H1 (cell line): ENCODE data around the gene EHHADH. TPM values are rescaled to one million over a fixed set of nuclear protein-coding genes. Genes with fewer than 3 reads are reported as not detected.

ENCODE experiments used
- CTCF ChIA-PET: fragments of 300-600 bp; sonication (Branson Sonifier 250); formaldehyde crosslinking; loops from one replicate; lab custom pipeline; 2021; ENCODE audit not compliant: partially characterized antibody; lab: Charles Lee
- POLR2A ChIA-PET: fragments of 300-600 bp; sonication (Branson Sonifier 250); formaldehyde crosslinking; loops from one replicate; lab custom pipeline; 2021; ENCODE audit warnings: inconsistent platforms; ENCODE audit not compliant: partially characterized antibody; lab: Charles Lee
- DNase-seq, 2 experiments: peaks; one replicate each; pipeline versions ENCODE4 v3.0.0 to v3.0.0-alpha.2; 2010 to 2022; ENCODE audit warnings: low spot score in 2 of 2, low read depth in 1 of 2, mixed read lengths in 1 of 2
- FAIRE-seq: peaks from 2 replicates; lab custom pipeline; 2011; peaks lifted over from hg19 to GRCh38; lab: Jason Lieb, UNC
- H2AFZ ChIP-seq: 2 replicates; pipeline ENCODE4 v1.8.1; 2012; ENCODE audit warnings: low read length, inconsistent platforms
- H2AK5ac ChIP-seq: 2 replicates; pipeline ENCODE4 v1.6.1; 2013; ENCODE audit warnings: low read depth, low read length
- H2BK120ac ChIP-seq: replicated peaks from 2 replicates; pipeline ENCODE3; 2013; ENCODE audit warnings: low read depth, low read length, inconsistent platforms
- H2BK12ac ChIP-seq: 2 replicates; pipeline ENCODE4 v1.6.1; 2013; ENCODE audit warnings: low read depth, low read length
- H2BK15ac ChIP-seq: 2 replicates; pipeline ENCODE4 v1.6.1; 2013; ENCODE audit warnings: low read length
- H2BK20ac ChIP-seq: 2 replicates; pipeline ENCODE4 v1.6.1; 2013; ENCODE audit warnings: low read length
- H2BK5ac ChIP-seq: 2 replicates; pipeline ENCODE4 v1.6.1; 2013; ENCODE audit warnings: low read depth, low read length
- H3K14ac ChIP-seq: 2 replicates; pipeline ENCODE4 v1.6.1; 2013; ENCODE audit warnings: inconsistent platforms; ENCODE audit not compliant: insufficient read length
- H3K18ac ChIP-seq: 2 replicates; pipeline ENCODE4 v1.6.1; 2013; ENCODE audit warnings: low read length; ENCODE audit errors: extremely low read depth
- H3K23ac ChIP-seq: 2 replicates; pipeline ENCODE4 v1.6.1; 2013; ENCODE audit warnings: inconsistent platforms; ENCODE audit not compliant: insufficient read length
- H3K23me2 ChIP-seq: 2 replicates; pipeline ENCODE4 v1.6.1; 2013; ENCODE audit warnings: low read depth, low read length
- H3K27ac ChIP-seq: 2 replicates; pipeline ENCODE4 v1.6.1; 2011; ENCODE audit warnings: low read depth, low read length, inconsistent platforms
- H3K27me3 ChIP-seq, 4 experiments: replicated peaks in 1 of 4; 1 replicate in 1 of 4; 2 replicates in 3 of 4; pipeline versions ENCODE4 v1.6.1 to v1.8.1; 2011 to 2013; ENCODE audit warnings: low read length in 3 of 4, mild to moderate bottlenecking in 3 of 4, inconsistent platforms in 2 of 4, mixed read lengths in 2 of 4, moderate library complexity in 1 of 4; ENCODE audit not compliant: control insufficient read depth in 3 of 4, insufficient read depth in 3 of 4; ENCODE audit errors: extremely low read depth in 1 of 4
- H3K36me3 ChIP-seq, 4 experiments: 2 replicates each; pipeline versions ENCODE4 v1.6.1 to v1.8.1; 2011 to 2013; ENCODE audit warnings: mild to moderate bottlenecking in 4 of 4, low read length in 3 of 4, moderate library complexity in 2 of 4, control low read depth in 1 of 4, inconsistent platforms in 1 of 4; ENCODE audit not compliant: insufficient read depth in 4 of 4, control insufficient read depth in 2 of 4
- H3K4ac ChIP-seq: replicated peaks from 2 replicates; pipeline ENCODE3; 2013; ENCODE audit warnings: low read length, low read depth, mixed read lengths, inconsistent platforms; ENCODE audit not compliant: insufficient read length
- H3K4me1 ChIP-seq, 4 experiments: replicated peaks in 1 of 4; 1 replicate in 1 of 4; 2 replicates in 3 of 4; pipeline versions ENCODE4 v1.6.1 to v1.8.1; 2011 to 2013; ENCODE audit warnings: low read length in 3 of 4, inconsistent platforms in 2 of 4, mixed read lengths in 1 of 4; ENCODE audit not compliant: insufficient read depth in 4 of 4, control insufficient read depth in 3 of 4
- H3K4me2 ChIP-seq, 2 experiments: 2 replicates each; pipeline versions ENCODE4 v1.6.1 to v1.8.1; 2011 to 2013; ENCODE audit warnings: low read depth in 2 of 2, low read length in 2 of 2, control low read depth in 1 of 2, inconsistent platforms in 1 of 2, mild to moderate bottlenecking in 1 of 2; ENCODE audit not compliant: insufficient read depth in 1 of 2
- H3K4me3 ChIP-seq, 4 experiments: fragments of 200-600, 300-600 bp in 1 of 4; sonication (generic), shearing (Covaris generic), sonication (Bioruptor Twin) in 1 of 4; 2 replicates each; pipeline versions ENCODE4 v1.5.1 to v1.8.1; 2011 to 2016; ENCODE audit warnings: low read length in 4 of 4, low read depth in 3 of 4, control low read depth in 2 of 4, inconsistent platforms in 2 of 4, mild to moderate bottlenecking in 2 of 4, mixed read lengths in 1 of 4, moderate library complexity in 1 of 4; ENCODE audit not compliant: insufficient read depth in 2 of 4; ENCODE audit errors: extremely low read depth in 1 of 4
- H3K56ac ChIP-seq: replicated peaks from 2 replicates; pipeline ENCODE3; 2013; ENCODE audit warnings: low read depth, mild to moderate bottlenecking, mixed read lengths, low read length, inconsistent platforms; ENCODE audit not compliant: insufficient read length
- H3K79me1 ChIP-seq: 2 replicates; pipeline ENCODE4 v1.6.1; 2013; ENCODE audit warnings: low read depth, low read length, control low read depth
- H3K79me2 ChIP-seq, 2 experiments: 2 replicates each; pipeline versions ENCODE4 v1.6.1 to v1.8.1; 2012 to 2013; ENCODE audit warnings: low read length in 2 of 2, mild to moderate bottlenecking in 2 of 2, inconsistent platforms in 1 of 2; ENCODE audit not compliant: insufficient read depth in 2 of 2, control insufficient read depth in 1 of 2
- H3K9ac ChIP-seq, 4 experiments: replicated peaks in 1 of 4; 1 replicate in 1 of 4; 2 replicates in 3 of 4; pipeline versions ENCODE4 v1.6.1 to v1.8.1; 2011 to 2013; ENCODE audit warnings: low read depth in 3 of 4, low read length in 3 of 4, control low read depth in 2 of 4, mild to moderate bottlenecking in 2 of 4, moderate library complexity in 2 of 4, inconsistent platforms in 1 of 4; ENCODE audit errors: extremely low read depth in 1 of 4
- H3K9me3 ChIP-seq, 2 experiments: 2 replicates each; pipeline versions ENCODE4 v1.6.1 to v1.8.1; 2012 to 2013; ENCODE audit warnings: mild to moderate bottlenecking in 2 of 2, moderate library complexity in 2 of 2, control low read depth in 1 of 2, inconsistent platforms in 1 of 2, low read depth in 1 of 2, low read length in 1 of 2, mixed read lengths in 1 of 2; ENCODE audit not compliant: insufficient read depth in 2 of 2
- H4K20me1 ChIP-seq, 2 experiments: replicated peaks in 1 of 2; 2 replicates each; pipeline versions ENCODE3 to v1.8.1; 2011 to 2013; ENCODE audit warnings: inconsistent platforms in 2 of 2, low read length in 2 of 2, mild to moderate bottlenecking in 1 of 2; ENCODE audit not compliant: insufficient read depth in 2 of 2, control insufficient read depth in 1 of 2
- H4K5ac ChIP-seq: 2 replicates; pipeline ENCODE4 v1.6.1; 2013; ENCODE audit warnings: low read length, low read depth, mixed read lengths, inconsistent platforms; ENCODE audit not compliant: insufficient read length
- H4K8ac ChIP-seq: 2 replicates; pipeline ENCODE4 v1.8.0; 2013; ENCODE audit warnings: mild to moderate bottlenecking, moderate library complexity, low read length, inconsistent platforms; ENCODE audit not compliant: insufficient read depth; ENCODE audit errors: extremely low read depth
- H4K91ac ChIP-seq: replicated peaks from 2 replicates; pipeline ENCODE3; 2013; ENCODE audit warnings: low read length, mixed read lengths, inconsistent platforms; ENCODE audit not compliant: insufficient read length
- MAFK ChIP-seq: IDR thresholded peaks from 2 replicates; pipeline ENCODE4 v1.6.1; 2012; ENCODE audit warnings: low read depth, mild to moderate bottlenecking, improper control_type of control experiment, low read length
- POLR2AphosphoS5 ChIP-seq: IDR thresholded peaks from 2 replicates; pipeline ENCODE4 v1.6.1; 2011; ENCODE audit warnings: low read depth, low read length
- WGBS, 2 experiments: shearing (Covaris generic) in 1 of 2; methylation state at CpG; one replicate each; pipeline versions ENCODE4 v1.1.6 to v1.1.7; 2013 to 2015; ENCODE audit warnings: low lambda C conversion rate in 2 of 2, mixed read lengths in 2 of 2, inconsistent platforms in 1 of 2, low coverage in 1 of 2, missing lambda C conversion rate in 1 of 2; ENCODE audit not compliant: insufficient replicate concordance in 2 of 2, insufficient coverage in 1 of 2, insufficient read length in 1 of 2; ENCODE audit errors: extremely low coverage in 1 of 2, missing lambda C conversion rate in 1 of 2; 5-methylcytosine and 5-hydroxymethylcytosine counted together
- polyA plus RNA-seq, 7 experiments: library from polyadenylated mRNA; depleted of rRNA in 3 of 7; stranded (reverse) in 5 of 7; unstranded in 2 of 7; fragments of >200 nt in 5 of 7; fragments of 200-250 nt in 2 of 7; gene quantifications; 1 replicate in 5 of 7; 2 replicates in 1 of 7; 4 replicates in 1 of 7; pipeline versions ENCODE4 v1.2.1 to v1.2.3, GENCODE V29; 2011 to 2013; ENCODE audit warnings: missing spikeins in 2 of 7, mixed read lengths in 2 of 7
- total RNA-seq: library from RNA; stranded (reverse); fragmentation: NEBNext Ultra II Directional; extraction: Animal tissue kit (Norgen Biotek cat#: 25700); gene quantifications from 2 replicates; pipeline ENCODE4 v1.2.1, GENCODE V29; 2021

EHHADH gene
- total and polyA plus RNA-seq, 2 of the 8 experiments (the other 6 are each of a cell fraction or from before 2014, with no cell fraction given): 1.4 to 3.5 TPM

DNA sequence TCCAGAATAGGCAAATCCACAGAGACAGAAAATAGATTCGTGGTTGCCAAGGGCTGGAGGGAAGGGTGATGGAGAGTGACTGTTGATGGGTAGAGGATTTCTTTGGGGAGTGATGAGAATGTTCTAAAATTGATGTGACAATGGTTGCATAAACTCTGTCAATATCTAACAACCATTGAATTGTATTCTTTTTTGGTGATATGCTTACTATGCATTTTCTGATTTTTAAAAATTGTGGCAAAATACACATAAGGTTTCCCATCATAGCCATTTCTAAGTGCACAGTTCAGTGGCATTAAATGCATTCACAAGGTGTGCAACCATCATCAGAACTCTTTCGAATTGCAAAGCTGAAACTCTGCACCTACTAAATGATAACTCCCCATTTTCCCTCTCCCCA, 56.8 kb downstream of the EHHADH start:
- no peak overlapping the region for H2AFZ ChIP-seq
- no peak overlapping the region for H3K18ac ChIP-seq
- 81% methylated on average over 2 of the region's 2 CpGs; no CpG with 5 or more reads in 1 of the 2 experiments for whole genome bisulfite sequencing, 2 experiments

More for the DNA sequence above, 56.8 kb downstream of the EHHADH start:
- FAIRE-seq (no peak), DNase-seq (no peak)
- CTCF ChIA-PET: interaction anchor here (0.7 to 3.8 kb wide), 3 partner anchors 18 to 74 kb away, joined by 3 to 10 read pairs (median 4); no protein-coding TSS in a partner anchor
- H3K27me3 ChIP-seq: no peaks in the 10 kb centered on the region
- no peak overlapping the region for H2BK15ac ChIP-seq
- no peak overlapping the region for H3K23ac ChIP-seq
- H3K36me3 ChIP-seq: no peaks in the 10 kb centered on the region
- no peaks in the 10 kb centered on the region for H4K20me1 ChIP-seq
- H4K5ac ChIP-seq: no peak overlapping the region
- no peaks in the 10 kb centered on the region for H3K79me1 ChIP-seq
- H3K4ac ChIP-seq: no peak overlapping the region
- H3K79me2 ChIP-seq: no peaks in the 10 kb centered on the region
- no peak overlapping the region for H2BK12ac ChIP-seq
- no peaks in the 10 kb centered on the region for H3K4me1 ChIP-seq
- H3K4me2 ChIP-seq: no peak overlapping the region
- H3K27ac ChIP-seq: no peak overlapping the region
- TF ChIP-seq MAFK (0 out of 2 replicates have a peak, but pooled peaks have one; percentile 33), POLR2AphosphoS5 (no peak)
- H2BK120ac ChIP-seq: no peak overlapping the region
- H2BK5ac ChIP-seq: no peak overlapping the region
- no peak overlapping the region for H3K56ac ChIP-seq
- no peak overlapping the region for H3K14ac ChIP-seq
- no peak overlapping the region for H4K91ac ChIP-seq
- POLR2A ChIA-PET: no interaction called here
- no peak overlapping the region for H2AK5ac ChIP-seq
- no peak overlapping the region for H2BK20ac ChIP-seq
- no peaks in the 10 kb centered on the region for H3K23me2 ChIP-seq
- no peak overlapping the region for H3K4me3 ChIP-seq
- H3K9me3 ChIP-seq: no peaks in the 10 kb centered on the region
- no peak overlapping the region for H3K9ac ChIP-seq
- H4K8ac ChIP-seq: no peak overlapping the region
